Measurements from ENCODE around the gene PAEP. TPM values are rescaled to one million over a fixed set of nuclear protein-coding genes. Genes with fewer than 3 reads are reported as not detected.

PAEP gene
- total RNA-seq, 4 donors from 2014 or later, result not detected

- Histone ChIP-seq H3K4me1 (no peaks in the 10 kb centered on the region), H3K36me3 (no peaks in the 10 kb centered on the region), H3K27me3 (no peaks in the 10 kb centered on the region), H3K9me3 (no peaks in the 10 kb centered on the region), H3K4me3 (no peak overlapping the region), H3K27ac (no peak overlapping the region)
- no peak for DNase-seq
- intact Hi-C loops (cut with DNase I; ENCODE audit: low total_unique reads), result no loop called here
- TF ChIP-seq CTCF (IDR thresholded peaks at IDR 0.05) (peak; percentile 12 to 43 (median 18)), POLR2A (IDR thresholded peaks at IDR 0.05) (no peak)
Observed at GRCh38 chr9:135602789-135603481, 41.4 kb downstream of the PAEP start.

- TF ChIP-seq CTCF (IDR thresholded peaks at IDR 0.05) (no peak), POLR2A (IDR thresholded peaks at IDR 0.05) (no peak)
- intact Hi-C loops (cut with DNase I; ENCODE audit: low total_unique reads), result no loop called here
Observed at GRCh38 chr9:135604437-135605237, 43.1 kb downstream of the PAEP start.

GRCh38 chr9:135605238-135605781, 43.8 kb downstream of the PAEP start:
- DNase-seq, result peak in 1 of 2 donors; percentile 4
- Histone ChIP-seq H3K9me3 (no peaks in the 10 kb centered on the region), H3K4me3 (no peak overlapping the region), H3K36me3 (no peaks in the 10 kb centered on the region), H3K4me1 (no peaks in the 10 kb centered on the region), H3K27ac (no peak overlapping the region), H3K27me3 (no peaks in the 10 kb centered on the region)
- TF ChIP-seq CTCF (IDR thresholded peaks at IDR 0.05), result no peak
- no peak for TF ChIP-seq POLR2A (IDR thresholded peaks at IDR 0.05)
- intact Hi-C loops (cut with DNase I; ENCODE audit: low total_unique reads), result no loop called here

More at GRCh38 chr9:135604437-135605237, 43.1 kb downstream of the PAEP start:
- no peaks in the 10 kb centered on the region for H3K9me3 ChIP-seq
- no peak overlapping the region for H3K4me3 ChIP-seq
- peak in 1 of 2 donors; percentile 7 for DNase-seq
- H3K4me1 ChIP-seq, result no peaks in the 10 kb centered on the region
- H3K27me3 ChIP-seq, result no peaks in the 10 kb centered on the region
- no peak overlapping the region for H3K27ac ChIP-seq
- no peaks in the 10 kb centered on the region for H3K36me3 ChIP-seq

GRCh38 chr9:135606885-135607259, 45.3 kb downstream of the PAEP start:
- intact Hi-C loops (cut with DNase I; ENCODE audit: low total_unique reads), result no loop called here
- H3K27ac ChIP-seq, result no peak overlapping the region
- TF ChIP-seq CTCF (IDR thresholded peaks at IDR 0.05), result no peak
- no peak for TF ChIP-seq POLR2A (IDR thresholded peaks at IDR 0.05)
- DNase-seq, result no peak
- no peaks in the 10 kb centered on the region for H3K27me3 ChIP-seq
- no peaks in the 10 kb centered on the region for H3K4me1 ChIP-seq
- H3K9me3 ChIP-seq, result no peaks in the 10 kb centered on the region
- no peak overlapping the region for H3K4me3 ChIP-seq
- no peaks in the 10 kb centered on the region for H3K36me3 ChIP-seq

All from uterus (tissue), 4 donors.